Right atrium auricular region (tissue), 2 donors: ENCODE results near the gene SLC37A4. TPM values are rescaled to one million over a fixed set of nuclear protein-coding genes. Genes with fewer than 3 reads are reported as not detected.

Experiments
- DNase-seq: peaks from one replicate; pipeline ENCODE4 v3.0.0-alpha.2; 2019; ENCODE audit warnings: low spot score
- H3K27ac ChIP-seq, 2 donors: fragments of 200-600 bp; sonication (generic); 1 replicate in 1 of 2; 2 replicates in 1 of 2; pipeline ENCODE4 v1.5.1; 2016 to 2019
- H3K27me3 ChIP-seq, 2 donors: fragments of 200-600 bp; sonication (generic); one replicate each; pipeline versions ENCODE4 v1.5.1 to v1.6.0; 2017 to 2019
- H3K36me3 ChIP-seq: fragments of 200-600 bp; sonication (generic); one replicate; pipeline ENCODE4 v1.5.1; 2016
- H3K4me1 ChIP-seq, 2 donors: fragments of 200-600 bp; sonication (generic); one replicate each; pipeline versions ENCODE4 v1.5.1 to v1.6.0; 2017 to 2019
- H3K4me3 ChIP-seq, 2 donors: fragments of 200-600 bp; sonication (generic); 1 replicate in 1 of 2; 2 replicates in 1 of 2; pipeline ENCODE4 v1.5.1; 2017 to 2019; ENCODE audit warnings: mild to moderate bottlenecking in 1 of 2, moderate library complexity in 1 of 2
- H3K9me3 ChIP-seq, 2 donors: fragments of 200-600 bp; sonication (generic); one replicate each; pipeline ENCODE4 v1.5.1; 2019
- CTCF ChIP-seq, 2 donors: fragments of 200-600 bp; sonication (generic); IDR thresholded peaks; one replicate each; pipeline ENCODE4 v1.5.1; 2019; ENCODE audit warnings: antibody characterized with exemption in 2 of 2
- total RNA-seq, 2 donors: library from RNA; depleted of rRNA; stranded (reverse); fragments of >200 nt; gene quantifications; one replicate each; pipeline ENCODE4 v1.1.0, GENCODE V29; 2016

Gene SLC37A4
- total RNA-seq, 2 donors from 2014 or later: 8.2 to 11.1 TPM

DNA sequence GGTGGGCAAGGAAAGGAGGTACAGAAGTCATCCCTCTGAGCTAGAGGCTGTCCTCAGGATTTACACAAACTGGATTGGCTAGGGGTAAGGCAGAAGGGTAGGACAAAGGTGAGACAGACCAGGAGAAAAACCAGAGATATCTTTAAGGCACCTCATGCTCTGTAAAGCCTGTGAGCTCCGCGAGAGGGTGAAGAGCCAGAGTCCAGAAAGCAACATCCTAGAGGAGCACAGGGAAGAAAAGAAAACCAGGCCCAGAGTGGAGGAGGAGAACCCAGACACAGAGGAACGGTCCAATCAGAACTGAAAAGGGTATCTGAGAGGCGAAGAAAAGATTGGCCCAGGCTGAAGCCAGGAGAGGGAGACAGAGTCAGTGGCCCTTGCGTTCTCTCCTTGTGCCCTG lies 5.1 kb downstream of the SLC37A4 start:
- no peak for DNase-seq
- H3K27me3 ChIP-seq: no peaks in the 10 kb centered on the region
- H3K27ac ChIP-seq: no peak overlapping the region
- TF ChIP-seq CTCF (IDR thresholded peaks at IDR 0.05): no peak
- peaks cover 0 to 38% of the 10 kb centered on the region in 2 donors for H3K4me1 ChIP-seq
- no peaks in the 10 kb centered on the region for H3K9me3 ChIP-seq
- H3K4me3 ChIP-seq: no peak overlapping the region
- H3K36me3 ChIP-seq: peaks cover 37% of the 10 kb centered on the region

- no peaks in the 10 kb centered on the region for H3K9me3 ChIP-seq
- no peaks in the 10 kb centered on the region for H3K27me3 ChIP-seq
- no peak overlapping the region for H3K4me3 ChIP-seq
- DNase-seq: no peak
- H3K36me3 ChIP-seq: peaks cover 37% of the 10 kb centered on the region
- TF ChIP-seq CTCF (IDR thresholded peaks at IDR 0.05): no peak
- peak overlapping the region in 1 of 2 donors; percentile 35 for H3K27ac ChIP-seq
- peaks cover 0 to 40% of the 10 kb centered on the region in 2 donors for H3K4me1 ChIP-seq
Observed at GRCh38 chr11:119025099-119025473, 5.6 kb downstream of the SLC37A4 start.

- Histone ChIP-seq H3K36me3 (peaks cover 37% of the 10 kb centered on the region), H3K9me3 (no peaks in the 10 kb centered on the region), H3K27me3 (no peaks in the 10 kb centered on the region), H3K27ac (peak overlapping the region; percentile 20 to 35), H3K4me1 (peaks cover 0 to 40% of the 10 kb centered on the region in 2 donors), H3K4me3 (no peak overlapping the region)
- no peak for TF ChIP-seq CTCF (IDR thresholded peaks at IDR 0.05)
- no peak for DNase-seq
Observed at GRCh38 chr11:119024430-119025098, 6.1 kb downstream of the SLC37A4 start.

GRCh38 chr11:119023741-119024140 lies 6.9 kb downstream of the SLC37A4 start:
- DNase-seq: no peak
- H3K36me3 ChIP-seq: peaks cover 37% of the 10 kb centered on the region
- no peak overlapping the region for H3K4me3 ChIP-seq
- no peaks in the 10 kb centered on the region for H3K27me3 ChIP-seq
- H3K27ac ChIP-seq: no peak overlapping the region
- no peak for TF ChIP-seq CTCF (IDR thresholded peaks at IDR 0.05)
- H3K9me3 ChIP-seq: no peaks in the 10 kb centered on the region
- peaks cover 0 to 36% of the 10 kb centered on the region in 2 donors for H3K4me1 ChIP-seq

GRCh38 chr11:119021631-119022030 lies 9.0 kb downstream of the SLC37A4 start:
- peaks cover 44% of the 10 kb centered on the region for H3K36me3 ChIP-seq
- H3K27me3 ChIP-seq: no peaks in the 10 kb centered on the region
- H3K9me3 ChIP-seq: no peaks in the 10 kb centered on the region
- DNase-seq: no peak
- peaks cover 0 to 42% of the 10 kb centered on the region in 2 donors for H3K4me1 ChIP-seq
- no peak for TF ChIP-seq CTCF (IDR thresholded peaks at IDR 0.05)
- H3K4me3 ChIP-seq: no peak overlapping the region
- no peak overlapping the region for H3K27ac ChIP-seq

DNA sequence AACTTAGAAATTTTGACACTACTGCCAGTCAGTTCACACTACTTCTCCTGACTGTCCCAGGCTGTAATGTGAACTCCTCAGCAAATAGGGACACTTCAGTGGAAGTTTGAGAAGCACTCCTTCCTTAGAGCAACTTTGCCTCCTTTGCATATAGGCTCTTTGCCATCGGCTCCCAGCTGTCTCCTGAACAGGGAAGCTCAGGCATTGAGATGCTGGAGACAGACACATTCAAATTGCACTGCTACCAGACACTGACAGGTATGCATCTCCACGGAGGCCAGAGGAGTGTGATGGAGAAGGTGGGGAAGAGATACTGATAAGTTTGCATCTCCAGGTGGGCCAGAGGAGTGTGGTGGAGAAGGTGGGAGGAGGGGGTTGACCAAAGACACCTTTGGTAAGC lies 10.7 kb downstream of the SLC37A4 start:
- H3K36me3 ChIP-seq: peaks cover 53% of the 10 kb centered on the region
- H3K27ac ChIP-seq: peak overlapping the region in 1 of 2 donors; percentile 93
- H3K9me3 ChIP-seq: no peaks in the 10 kb centered on the region
- TF ChIP-seq CTCF (IDR thresholded peaks at IDR 0.05): no peak
- H3K4me1 ChIP-seq: peaks cover 0 to 52% of the 10 kb centered on the region in 2 donors
- H3K27me3 ChIP-seq: no peaks in the 10 kb centered on the region
- H3K4me3 ChIP-seq: no peak overlapping the region
- no peak for DNase-seq
